HTERT RPE-1 (cell line): ENCODE results near the gene VPS8.

ENCODE experiments used
- in situ Hi-C: fragments of 300-500 bp; cut with MboI; formaldehyde crosslinking; loops from 4 replicates; pipeline ENCODE4 v1.14.3; 2020; ENCODE audit warnings: low sequenced_read_pairs

VPS8 gene

DNA sequence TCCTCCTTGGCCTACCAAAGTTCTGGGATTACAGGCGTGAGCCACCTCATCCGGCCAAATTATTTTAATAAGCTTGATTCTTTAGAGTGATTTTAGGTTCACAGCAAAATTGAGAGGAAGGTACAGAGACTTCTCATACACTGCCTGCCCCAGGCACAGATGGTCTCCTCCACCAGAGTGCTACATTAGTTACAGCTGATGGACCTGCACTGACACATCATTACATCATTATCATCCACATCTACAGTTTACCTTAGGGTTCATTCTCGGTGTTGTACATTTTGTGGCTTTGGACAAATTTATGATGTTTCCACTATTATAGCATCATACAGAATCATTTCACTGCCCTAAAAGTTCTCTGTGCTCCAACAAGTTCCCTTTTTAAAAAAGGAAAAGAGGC lies 4.4 kb upstream of the VPS8 start:
- in situ Hi-C loops, result no loop called here

DNA sequence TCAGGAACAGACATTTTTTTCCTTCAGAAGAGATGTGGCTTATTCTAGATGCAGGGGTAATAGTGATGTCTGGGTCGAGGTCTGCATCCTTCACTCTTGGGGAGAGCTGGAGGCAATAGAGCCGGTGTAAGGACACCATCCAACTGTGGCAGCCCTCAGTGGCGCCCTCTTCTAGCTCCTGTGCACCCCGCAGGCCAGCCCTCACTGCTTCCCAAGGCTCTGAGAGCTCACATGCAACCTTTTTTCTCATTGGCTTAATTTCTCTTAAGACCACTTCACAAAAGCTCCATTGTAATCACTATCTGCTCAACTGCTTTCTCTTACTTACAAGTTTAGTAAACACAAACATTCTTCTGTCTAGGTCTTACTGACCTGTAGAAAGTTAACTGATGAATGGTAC lies 3.9 kb upstream of the VPS8 start:
- in situ Hi-C loops, result no loop called here

DNA sequence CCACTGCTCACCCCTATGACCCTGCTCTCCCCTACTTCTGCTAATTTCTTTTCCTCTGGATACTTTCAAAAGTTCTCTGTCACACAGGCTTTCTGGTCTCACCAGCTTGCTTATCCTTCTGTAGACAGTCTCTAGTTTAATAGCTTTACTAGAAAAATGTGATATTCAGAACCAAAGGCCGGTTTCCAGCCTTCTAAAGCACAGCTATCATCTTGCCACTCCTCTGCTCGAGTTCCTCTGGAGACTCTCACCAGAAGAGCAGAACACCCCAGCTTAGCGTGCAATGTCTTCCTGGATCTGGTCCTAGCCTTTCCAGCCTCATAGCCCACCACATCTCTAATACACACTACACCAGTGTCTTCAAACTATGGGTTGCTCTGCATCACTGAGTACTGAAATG lies 1.8 kb upstream of the VPS8 start:
- in situ Hi-C loops, result no loop called here

DNA sequence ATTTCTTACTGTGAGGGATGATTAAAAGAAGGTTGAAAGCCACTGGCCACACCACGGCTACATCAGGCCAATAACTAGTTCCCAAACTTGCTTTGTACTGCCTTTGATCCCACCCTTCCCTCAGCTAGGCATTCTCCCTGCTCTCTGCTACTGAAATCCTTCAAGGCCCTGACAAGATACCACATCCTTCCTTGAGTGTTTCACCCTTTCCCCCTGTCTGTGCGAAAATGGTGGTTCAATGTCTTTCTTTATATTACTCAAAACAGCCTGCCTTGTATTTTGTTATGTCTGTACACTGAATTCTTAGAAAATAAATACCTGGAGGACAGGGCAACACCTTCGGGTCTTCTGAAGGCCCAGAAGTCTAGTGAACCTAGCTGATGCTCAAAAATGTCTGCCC lies 932 bp upstream of the VPS8 start:
- in situ Hi-C loops, result no loop called here

DNA sequence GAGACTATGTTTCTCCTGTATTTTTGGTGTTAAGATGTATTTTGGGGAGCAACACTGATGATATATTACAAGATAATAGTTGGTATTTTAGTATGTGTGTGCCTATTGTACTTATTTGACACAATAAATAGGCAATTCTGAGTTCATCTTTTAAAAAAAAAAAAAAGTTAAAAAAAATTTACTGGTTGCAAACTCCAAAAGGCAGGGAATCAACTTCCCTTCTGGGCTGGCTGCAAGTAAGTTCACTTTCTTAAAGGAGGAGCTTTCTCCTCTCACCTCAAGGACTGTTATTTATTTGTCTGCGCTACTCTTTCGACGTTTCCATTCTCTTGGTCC lies 335 bp upstream of the VPS8 start:
- in situ Hi-C loops, result no loop called here

DNA sequence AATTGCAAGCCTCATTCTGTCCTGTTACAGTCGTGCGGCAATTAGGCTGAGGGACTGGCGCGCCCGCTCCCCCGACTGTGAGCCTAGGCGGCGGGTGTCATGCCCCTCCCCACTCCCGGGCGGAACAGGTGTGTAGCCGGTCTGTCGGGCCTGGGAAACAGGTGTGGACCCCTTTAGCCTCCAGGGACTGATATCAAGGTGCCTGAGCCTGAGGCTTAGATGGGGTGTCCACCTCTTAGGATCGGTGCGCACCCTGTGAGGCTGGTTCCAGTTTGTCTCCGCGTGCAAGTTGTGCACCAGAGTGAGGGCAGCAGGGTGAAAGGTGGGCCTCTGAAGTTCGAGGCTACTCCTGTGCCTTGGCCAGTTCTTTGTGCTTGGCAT lies 686 bp downstream of the VPS8 start:
- in situ Hi-C loops, result no loop called here

DNA sequence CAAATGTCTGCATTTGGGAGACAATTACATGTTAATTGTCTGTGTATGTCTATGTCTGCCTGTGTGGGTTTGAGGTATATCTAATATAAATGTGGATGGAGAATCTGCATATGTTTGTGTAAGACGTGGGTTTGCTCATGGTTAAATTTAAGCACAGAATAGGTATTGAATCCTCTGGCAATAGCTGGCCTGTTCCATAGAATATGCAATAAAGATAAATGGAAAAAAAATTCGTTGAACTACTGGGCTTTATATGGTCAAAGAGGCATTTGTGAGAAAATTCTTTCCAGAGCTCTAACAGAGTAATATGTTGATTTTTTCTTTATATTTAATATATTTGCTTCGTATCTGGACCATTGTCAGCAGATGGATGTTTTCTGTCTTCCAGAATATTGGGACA lies 1.4 kb downstream of the VPS8 start:
- in situ Hi-C loops, result no loop called here

DNA sequence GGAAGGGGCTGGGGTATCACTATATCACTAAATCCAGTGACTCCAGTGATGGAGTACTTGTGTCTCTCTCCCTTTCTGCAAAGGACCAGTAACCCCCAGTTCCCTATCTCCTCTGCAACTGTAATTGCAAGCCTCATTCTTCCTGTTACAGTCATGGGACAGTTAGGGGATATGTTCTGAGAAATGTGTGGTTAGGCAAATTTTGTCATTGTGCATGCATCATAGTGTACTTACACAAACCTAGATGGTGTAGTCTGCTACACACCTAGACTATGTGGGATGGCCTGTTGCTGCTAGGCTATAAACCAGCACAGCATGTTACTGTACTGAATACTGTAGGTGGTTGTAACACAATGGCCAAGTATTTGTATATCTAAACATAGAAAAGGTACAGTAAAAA lies 2.2 kb downstream of the VPS8 start:
- in situ Hi-C loops, result no loop called here

DNA sequence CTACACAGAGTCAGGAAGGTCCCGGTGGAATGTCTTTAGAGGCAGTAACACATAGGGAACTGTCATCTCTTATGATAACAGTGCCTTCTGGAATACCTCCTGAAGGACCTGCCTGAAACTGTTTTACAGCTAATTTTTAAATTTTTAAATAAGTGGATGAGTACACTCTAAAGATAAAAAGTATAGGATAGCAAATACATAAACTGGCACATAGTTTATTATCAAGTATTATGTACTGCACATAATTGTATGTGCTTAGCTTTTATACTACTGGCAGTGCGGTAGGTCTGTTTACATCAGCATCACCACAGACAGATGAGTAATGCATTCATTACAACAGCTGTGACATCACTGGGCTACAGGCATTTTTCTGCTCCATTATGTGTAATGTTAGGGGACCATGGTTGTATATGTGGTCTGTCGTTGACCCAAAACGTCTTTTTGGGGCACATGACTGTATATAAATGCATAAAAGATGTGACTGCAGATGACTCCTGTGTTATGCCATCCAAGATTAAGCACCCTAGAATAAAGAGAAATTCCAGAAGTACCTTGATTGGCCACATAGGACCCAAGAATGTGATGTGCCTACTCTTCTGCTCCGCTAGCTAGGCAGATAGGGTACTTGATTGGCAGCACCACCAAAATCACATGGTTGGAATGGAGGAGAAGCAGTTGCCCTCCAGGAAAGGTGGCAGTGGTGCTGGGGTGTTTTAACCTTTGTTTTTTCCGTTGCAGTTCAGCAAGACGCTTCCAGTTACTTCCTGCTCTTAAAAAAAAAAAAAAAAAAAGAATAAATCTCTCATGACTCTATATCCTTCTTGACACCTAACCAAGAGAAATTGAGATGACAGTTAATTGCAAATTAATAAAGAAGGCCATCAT lies 3.3 kb downstream of the VPS8 start:
- in situ Hi-C loops, result no loop called here

DNA sequence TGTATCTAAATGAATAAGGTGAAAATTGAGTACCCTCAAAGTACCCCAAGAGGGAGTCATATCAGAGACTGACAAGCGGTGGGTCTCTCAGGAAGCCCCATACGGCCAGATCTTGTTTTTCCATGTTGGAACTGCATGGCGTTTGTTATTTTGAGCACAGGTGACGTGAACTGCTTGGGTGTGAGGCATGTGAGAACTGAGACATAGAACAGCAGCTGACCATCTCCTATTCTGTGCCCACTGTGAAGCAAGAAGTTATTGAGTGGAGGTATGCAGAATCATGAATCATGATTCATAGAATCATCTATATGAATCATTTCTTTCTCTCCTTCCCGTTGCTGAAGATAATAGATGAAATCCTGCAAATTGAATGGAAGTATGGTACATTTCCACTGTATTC lies 4.6 kb downstream of the VPS8 start:
- in situ Hi-C loops, result no loop called here

DNA sequence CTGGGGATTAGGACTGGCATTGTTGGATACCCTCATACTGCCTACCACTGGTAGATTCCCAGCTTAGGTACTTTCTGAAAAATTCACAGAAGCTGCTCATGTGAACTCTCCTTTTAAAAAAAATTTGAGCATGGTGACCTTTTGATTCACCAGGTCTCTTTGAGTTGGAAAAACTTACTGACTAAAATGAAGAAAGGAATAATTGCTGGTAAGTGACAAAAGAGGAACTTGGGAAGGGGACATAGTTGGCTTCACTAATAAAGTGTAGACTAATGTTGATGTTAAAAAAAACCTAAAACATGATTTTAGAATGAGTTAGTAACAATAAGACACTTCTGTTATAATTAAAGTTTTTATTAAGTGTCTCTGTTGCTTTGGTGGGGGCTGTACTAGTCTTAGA lies 8.6 kb downstream of the VPS8 start:
- in situ Hi-C loops, result no loop called here

DNA sequence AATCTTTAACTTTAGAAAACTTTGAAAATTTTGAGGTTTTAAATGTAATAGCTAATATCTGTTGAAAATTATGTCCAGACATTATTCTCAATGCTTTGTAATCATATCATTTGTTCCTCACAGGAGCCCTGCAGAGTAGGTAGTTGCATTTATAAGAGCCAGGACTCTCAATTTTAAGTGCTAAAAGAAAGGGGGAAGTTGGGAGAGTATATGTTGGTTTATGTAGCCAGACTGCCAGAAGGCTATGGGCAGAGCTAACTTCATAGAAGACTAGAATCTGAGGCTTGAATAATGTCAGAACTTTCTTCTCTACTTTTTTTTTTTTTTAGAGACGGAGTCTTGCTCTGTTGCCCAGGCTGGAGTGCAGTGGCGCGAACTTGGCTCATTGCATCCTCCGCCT lies 9.1 kb downstream of the VPS8 start:
- in situ Hi-C loops, result no loop called here

DNA sequence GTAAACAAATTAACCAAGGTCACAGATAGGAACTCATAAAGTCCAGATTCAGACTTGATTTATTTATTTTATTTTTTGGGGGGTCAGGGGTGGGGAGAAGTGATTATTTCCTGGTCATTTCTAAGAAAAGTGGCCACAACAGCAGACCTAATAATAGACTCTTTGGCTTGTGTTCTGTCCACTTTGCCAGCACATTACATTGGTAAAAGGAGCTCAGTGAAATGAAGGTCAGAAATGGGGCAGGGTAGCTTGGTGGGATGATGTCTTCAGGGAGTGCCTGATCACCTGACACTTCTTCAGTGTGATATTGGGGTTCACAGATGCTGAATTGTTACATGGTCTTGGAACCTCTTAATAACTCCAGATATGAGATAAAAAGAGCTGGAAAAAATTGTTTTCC lies 10.1 kb downstream of the VPS8 start:
- in situ Hi-C loops, result no loop called here

DNA sequence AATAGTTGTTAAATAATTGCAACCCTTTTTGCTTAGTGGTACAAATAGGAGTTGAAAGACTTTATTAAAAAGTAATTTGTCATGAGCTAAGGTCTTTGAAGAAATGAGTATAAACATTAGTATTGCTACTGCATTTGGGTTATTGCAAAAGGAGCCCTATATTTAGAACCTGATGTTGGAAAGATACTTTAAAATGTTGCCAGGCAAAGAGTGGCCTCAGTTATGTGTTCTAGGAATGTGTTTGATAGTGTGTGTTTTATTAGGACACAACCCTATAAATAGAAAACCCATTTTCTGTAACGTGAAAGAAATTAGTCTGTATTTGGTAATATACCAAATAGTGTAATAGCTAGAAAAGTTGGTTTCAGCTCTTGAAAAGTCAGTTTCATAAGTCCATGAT lies 10.7 kb downstream of the VPS8 start:
- in situ Hi-C loops, result no loop called here

DNA sequence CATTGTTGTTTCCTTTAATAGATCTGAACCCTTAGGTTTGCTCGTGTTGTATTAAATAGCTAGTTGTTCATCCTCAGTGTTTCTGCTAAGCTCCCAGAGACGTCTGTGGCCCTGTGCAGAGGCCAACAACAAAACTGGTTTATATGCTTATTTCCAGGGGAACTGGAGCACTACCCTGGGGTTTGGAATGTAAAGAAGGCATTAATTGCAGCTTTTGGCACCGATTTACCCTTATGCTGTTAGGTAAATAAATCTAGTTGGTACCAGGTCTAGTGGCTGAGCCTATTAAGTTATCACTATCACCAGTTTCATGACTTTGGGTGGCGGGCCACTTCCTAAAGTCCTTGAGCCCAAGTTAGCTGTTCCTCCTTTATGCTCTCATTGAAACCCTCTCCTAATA lies 12.0 kb downstream of the VPS8 start:
- in situ Hi-C loops, result no loop called here

DNA sequence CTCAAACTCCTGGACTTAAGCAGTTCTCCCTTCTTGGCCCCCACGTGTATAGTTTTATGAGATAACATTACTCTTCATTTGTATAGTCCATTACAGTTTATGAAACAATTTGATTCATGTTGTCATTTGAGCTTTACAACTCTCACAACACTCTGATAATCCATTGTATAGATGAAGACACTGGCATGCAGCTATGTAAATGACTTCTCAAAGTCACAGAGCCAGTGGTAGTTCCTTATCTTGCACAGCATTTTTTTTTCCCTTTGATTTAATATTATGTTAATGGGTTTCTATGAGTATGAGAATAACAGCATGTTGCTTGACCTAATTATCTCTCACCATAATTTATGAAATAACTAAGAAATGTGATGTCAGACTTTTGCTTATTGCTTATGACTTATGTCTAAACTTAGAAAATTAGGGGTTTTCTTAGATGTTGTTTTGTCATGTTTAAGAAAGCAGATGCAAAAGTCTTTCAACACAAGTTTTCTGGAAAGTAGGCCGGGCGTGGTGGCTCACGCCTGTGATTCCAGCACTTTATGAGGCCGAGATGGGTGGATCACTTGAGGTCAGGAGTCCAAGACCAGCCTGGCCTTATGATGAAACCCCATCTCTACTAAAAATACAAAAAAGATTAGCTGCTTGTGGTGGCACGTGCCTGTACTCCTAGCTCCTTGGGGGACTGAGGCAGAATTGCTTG lies 13.3 kb downstream of the VPS8 start:
- in situ Hi-C loops, result no loop called here

DNA sequence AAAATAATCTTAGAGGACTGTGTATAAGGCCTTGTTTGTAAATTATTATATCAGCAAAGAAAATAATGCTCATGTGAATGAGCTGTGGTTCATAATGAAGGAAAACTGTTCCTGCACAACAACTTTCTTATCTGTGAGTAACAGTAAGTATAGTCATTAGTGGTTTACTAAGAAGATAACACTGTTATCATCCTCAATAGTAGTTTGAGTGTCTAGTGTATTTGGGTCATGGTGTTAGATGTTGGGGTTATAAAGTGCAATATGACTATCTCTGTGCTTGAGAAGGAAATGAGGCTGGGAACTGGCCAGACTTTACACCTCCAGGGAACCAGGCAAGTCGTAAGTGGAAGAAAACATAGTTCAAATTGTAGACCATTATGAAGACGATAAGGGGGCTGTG lies 15.6 kb downstream of the VPS8 start:
- in situ Hi-C loops, result no loop called here

DNA sequence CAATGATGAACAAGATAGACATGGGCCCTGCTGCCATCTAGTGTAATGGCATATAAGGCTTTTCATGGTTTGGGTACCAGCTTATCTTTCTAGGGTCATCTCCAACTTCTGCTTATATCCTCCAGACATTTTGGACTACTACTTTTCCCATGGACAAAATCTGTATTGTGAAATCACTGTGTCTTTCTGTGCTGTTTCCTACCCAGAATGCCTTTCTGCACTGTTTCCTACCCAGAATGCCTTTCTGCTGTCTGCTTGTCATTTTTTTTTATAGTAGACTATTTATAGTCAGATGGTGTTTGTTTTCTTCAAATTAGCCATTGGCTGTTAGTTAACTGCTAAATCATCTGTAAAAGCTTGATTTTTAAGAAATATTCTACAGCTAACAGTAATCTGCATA lies 20.1 kb downstream of the VPS8 start:
- in situ Hi-C loops, result no loop called here

DNA sequence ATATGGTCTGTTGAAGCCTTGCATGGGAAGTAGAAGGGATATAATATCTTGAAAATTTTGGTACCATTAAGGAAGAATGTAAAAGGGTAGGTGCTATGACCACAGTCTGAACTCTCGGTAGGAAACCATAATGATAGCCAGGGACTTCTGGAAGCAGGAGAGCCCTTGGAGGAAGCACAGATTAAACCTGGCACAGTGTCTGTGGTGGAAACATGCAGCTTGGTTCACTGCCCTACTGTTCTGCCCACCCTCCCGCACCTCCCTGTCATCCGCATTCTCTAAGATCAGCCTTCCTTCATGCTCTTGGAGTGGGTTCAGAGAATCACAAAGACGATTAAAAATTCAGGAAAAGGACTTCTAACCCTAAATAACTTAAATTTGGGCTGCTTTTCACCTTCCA lies 20.9 kb downstream of the VPS8 start:
- in situ Hi-C loops, result no loop called here

DNA sequence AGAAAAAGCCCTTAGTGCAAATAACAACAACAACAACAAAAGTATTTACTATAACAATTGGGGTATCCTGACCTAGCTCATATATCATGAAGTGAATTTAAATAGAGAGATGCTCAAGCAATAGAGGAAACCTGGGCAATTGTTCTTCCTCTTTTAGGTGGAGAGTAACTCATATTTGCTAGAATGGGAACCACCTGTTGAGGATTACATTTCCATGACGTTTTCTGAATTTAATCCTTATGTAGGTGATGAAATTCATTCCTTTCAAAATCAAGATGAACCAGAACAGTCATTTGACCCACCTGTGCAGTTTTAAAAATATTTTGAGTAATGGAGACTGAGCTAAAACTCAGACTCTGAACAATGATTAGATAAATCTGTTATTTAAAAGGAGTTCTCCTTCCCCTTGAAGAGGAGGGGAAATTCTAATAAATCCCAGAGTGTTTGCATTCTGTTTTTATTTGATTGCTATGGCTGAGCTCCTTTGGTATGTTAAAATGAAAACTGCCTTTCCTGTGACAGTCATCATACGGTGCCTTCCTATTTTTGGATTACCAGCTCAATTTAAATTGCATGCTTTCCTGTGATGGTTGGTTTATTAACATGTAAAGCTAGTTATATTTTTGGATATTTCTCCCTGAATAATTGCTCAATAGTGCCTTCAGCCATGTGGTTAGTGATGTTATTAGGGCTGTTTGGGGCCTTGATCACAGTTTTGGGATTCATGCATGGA lies 24.3 kb downstream of the VPS8 start:
- in situ Hi-C loops, result no loop called here

DNA sequence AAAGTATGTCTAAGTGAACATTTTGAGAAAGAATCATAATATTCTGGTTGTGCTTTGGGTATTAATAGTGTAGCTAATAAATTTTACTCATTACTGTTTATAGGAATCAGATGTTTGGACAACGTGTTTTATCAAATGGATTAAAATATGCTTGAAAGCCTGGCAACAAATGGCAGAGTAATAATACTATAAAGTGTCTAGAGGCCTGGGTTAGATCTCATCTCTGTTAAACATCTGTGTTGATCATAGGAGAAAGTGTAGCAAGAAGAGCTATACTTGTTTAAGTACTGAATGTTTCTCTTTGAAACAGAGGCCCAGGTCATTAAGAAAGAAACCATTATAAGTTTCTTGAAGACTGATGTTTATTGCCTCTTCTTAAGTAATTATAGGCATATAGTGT lies 30.5 kb downstream of the VPS8 start:
- in situ Hi-C loops, result no loop called here

DNA sequence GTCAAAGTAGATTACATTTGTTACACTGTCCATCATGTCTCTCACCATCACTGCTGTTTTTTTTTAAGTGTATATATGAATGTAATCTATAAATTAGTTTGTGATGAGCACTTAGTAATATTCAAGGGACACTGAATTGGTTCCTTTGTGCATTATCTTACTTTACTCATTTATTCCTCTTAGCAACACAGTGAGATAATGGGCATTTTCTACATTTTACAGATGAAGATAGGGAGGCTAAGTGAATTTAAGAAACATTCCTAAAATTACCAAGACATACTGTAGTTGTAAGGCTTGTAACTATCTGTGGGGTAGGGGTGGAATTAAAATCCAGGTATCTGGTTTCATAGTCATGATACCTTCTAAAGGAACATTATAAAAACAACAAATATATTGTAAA lies 33.9 kb downstream of the VPS8 start:
- in situ Hi-C loops, result no loop called here
